ENCODE data around the gene COL19A1.

Gene COL19A1

GRCh38 chr6:70164556-70164955 is 298.2 kb downstream of the COL19A1 start:
- no peak for DNase-seq (ENCODE audit: low read depth)
- no peak for TF ChIP-seq MYC (IDR thresholded peaks at IDR 0.05; ENCODE audit: low read depth, low read length)
- TF ChIP-seq POLR2A (IDR thresholded peaks at IDR 0.05; ENCODE audit: extremely low read depth, insufficient read length), result no peak
- no peak overlapping the region for H3K4me3 ChIP-seq (ENCODE audit: low read depth, low read length)

GRCh38 chr6:70166088-70166958 is 300.0 kb downstream of the COL19A1 start:
- H3K4me3 ChIP-seq (ENCODE audit: low read depth, low read length), result no peak overlapping the region
- peak; percentile 45 for DNase-seq (ENCODE audit: low read depth)
- TF ChIP-seq CTCF (IDR thresholded peaks at IDR 0.05; ENCODE audit: low read depth, low read length) (peak; percentile 68), MAX (IDR thresholded peaks at IDR 0.05; ENCODE audit: low read depth, low read length) (no peak)

- no peak for TF ChIP-seq POLR2A (IDR thresholded peaks at IDR 0.05; ENCODE audit: extremely low read depth, insufficient read length)
- TF ChIP-seq MYC (IDR thresholded peaks at IDR 0.05; ENCODE audit: low read depth, low read length), result no peak
- no peak for TF ChIP-seq MAX (IDR thresholded peaks at IDR 0.05; ENCODE audit: low read depth, low read length)
- no peak for TF ChIP-seq CTCF (IDR thresholded peaks at IDR 0.05; ENCODE audit: low read depth, low read length)
These were observed 302.5 kb downstream of the COL19A1 start for GRCh38 chr6:70168681-70169377.

GRCh38 chr6:70171236-70171635 is 304.9 kb downstream of the COL19A1 start:
- no peak for TF ChIP-seq MAX (IDR thresholded peaks at IDR 0.05; ENCODE audit: low read depth, low read length)
- no peak for TF ChIP-seq POLR2A (IDR thresholded peaks at IDR 0.05; ENCODE audit: extremely low read depth, insufficient read length)
- TF ChIP-seq MYC (IDR thresholded peaks at IDR 0.05; ENCODE audit: low read depth, low read length), result no peak
- no peak for TF ChIP-seq CTCF (IDR thresholded peaks at IDR 0.05; ENCODE audit: low read depth, low read length)
- no peak overlapping the region for H3K4me3 ChIP-seq (ENCODE audit: low read depth, low read length)
- no peak for DNase-seq (ENCODE audit: low read depth)

More at GRCh38 chr6:70168681-70169377, 302.5 kb downstream of the COL19A1 start:
- DNase-seq (ENCODE audit: low read depth), result no peak
- no peak overlapping the region for H3K4me3 ChIP-seq (ENCODE audit: low read depth, low read length)

- no peak for DNase-seq (ENCODE audit: low read depth)
- TF ChIP-seq CTCF (IDR thresholded peaks at IDR 0.05; ENCODE audit: low read depth, low read length) (no peak), MYC (IDR thresholded peaks at IDR 0.05; ENCODE audit: low read depth, low read length) (no peak), MAX (IDR thresholded peaks at IDR 0.05; ENCODE audit: low read depth, low read length) (no peak), POLR2A (IDR thresholded peaks at IDR 0.05; ENCODE audit: extremely low read depth, insufficient read length) (no peak)
- H3K4me3 ChIP-seq (ENCODE audit: low read depth, low read length), result no peak overlapping the region
These were observed 305.9 kb downstream of the COL19A1 start for GRCh38 chr6:70172252-70172651.

- H3K4me3 ChIP-seq (ENCODE audit: low read depth, low read length), result no peak overlapping the region
- no peak for DNase-seq (ENCODE audit: low read depth)
- TF ChIP-seq CTCF (IDR thresholded peaks at IDR 0.05; ENCODE audit: low read depth, low read length) (no peak), POLR2A (IDR thresholded peaks at IDR 0.05; ENCODE audit: extremely low read depth, insufficient read length) (no peak), MYC (IDR thresholded peaks at IDR 0.05; ENCODE audit: low read depth, low read length) (no peak), MAX (IDR thresholded peaks at IDR 0.05; ENCODE audit: low read depth, low read length) (no peak)
These were observed 309.4 kb downstream of the COL19A1 start for GRCh38 chr6:70175770-70176169.
